H9 (cell line): ENCODE results near the gene MCL1. TPM values are rescaled to one million over a fixed set of nuclear protein-coding genes. Genes with fewer than 3 reads are reported as not detected.

Experiments
- DNase-seq: peaks from one replicate; pipeline ENCODE4 v3.0.0-alpha.2; 2017
- H2AFZ ChIP-seq: one replicate; pipeline ENCODE4 v1.6.1; 2013; ENCODE audit warnings: mild to moderate bottlenecking, low read length, control low read depth, moderate library complexity
- H2AK5ac ChIP-seq: 2 replicates; pipeline ENCODE4 v1.6.1; 2013; ENCODE audit warnings: low read length, control low read depth, mixed read lengths; ENCODE audit not compliant: insufficient read length
- H2BK120ac ChIP-seq: one replicate; pipeline ENCODE4 v1.6.1; 2013; ENCODE audit warnings: low read depth, mild to moderate bottlenecking, low read length, control low read depth, inconsistent platforms; ENCODE audit not compliant: poor library complexity, severe bottlenecking
- H2BK12ac ChIP-seq: 2 replicates; pipeline ENCODE4 v1.6.1; 2013; ENCODE audit warnings: low read length, control low read depth, mixed read lengths, low read depth; ENCODE audit not compliant: insufficient read length
- H2BK15ac ChIP-seq: 2 replicates; pipeline ENCODE4 v1.6.1; 2013; ENCODE audit warnings: low read depth, low read length, control low read depth
- H2BK20ac ChIP-seq: one replicate; pipeline ENCODE4 v1.6.1; 2013; ENCODE audit warnings: low read depth, mild to moderate bottlenecking, low read length, control low read depth, inconsistent platforms; ENCODE audit not compliant: poor library complexity, severe bottlenecking
- H2BK5ac ChIP-seq: 2 replicates; pipeline ENCODE4 v1.6.1; 2013; ENCODE audit warnings: low read length, control low read depth, mixed read lengths; ENCODE audit not compliant: insufficient read length
- H3K14ac ChIP-seq: 2 replicates; pipeline ENCODE4 v1.6.1; 2013; ENCODE audit warnings: low read length, control low read depth; ENCODE audit not compliant: insufficient read depth
- H3K18ac ChIP-seq: 2 replicates; pipeline ENCODE4 v1.6.1; 2013; ENCODE audit warnings: low read depth, mild to moderate bottlenecking, mixed read lengths, low read length, control low read depth; ENCODE audit not compliant: insufficient read length
- H3K23ac ChIP-seq: 2 replicates; pipeline ENCODE4 v1.6.1; 2013; ENCODE audit warnings: low read length, control low read depth, mixed read lengths, low read depth; ENCODE audit not compliant: insufficient read length
- H3K23me2 ChIP-seq: 2 replicates; pipeline ENCODE4 v1.6.1; 2013; ENCODE audit warnings: low read depth, mild to moderate bottlenecking, mixed read lengths, low read length, control low read depth; ENCODE audit not compliant: insufficient read length, poor library complexity, severe bottlenecking
- H3K27ac ChIP-seq: 2 replicates; pipeline ENCODE4 v1.5.1; 2013; ENCODE audit warnings: low read length, control low read depth, mixed read lengths, low read depth; ENCODE audit not compliant: insufficient read length
- H3K27me3 ChIP-seq: 2 replicates; pipeline ENCODE4 v1.6.1; 2013; ENCODE audit warnings: low read length, control low read depth, inconsistent platforms; ENCODE audit not compliant: insufficient read depth
- H3K4ac ChIP-seq: 2 replicates; pipeline ENCODE4 v1.6.1; 2013; ENCODE audit warnings: low read depth, mild to moderate bottlenecking, control low read depth, inconsistent platforms, low read length, moderate library complexity
- H3K4me1 ChIP-seq: 2 replicates; pipeline ENCODE4 v1.6.1; 2013; ENCODE audit warnings: low read length, control low read depth, inconsistent platforms; ENCODE audit not compliant: insufficient read depth
- H3K4me2 ChIP-seq: 2 replicates; pipeline ENCODE4 v1.6.1; 2013; ENCODE audit warnings: low read length, control low read depth, mixed read lengths; ENCODE audit not compliant: insufficient read length, insufficient read depth
- H3K56ac ChIP-seq: 2 replicates; pipeline ENCODE4 v1.6.1; 2013; ENCODE audit warnings: low read depth, mild to moderate bottlenecking, mixed read lengths, low read length, control low read depth; ENCODE audit not compliant: insufficient read length
- H3K79me1 ChIP-seq: 2 replicates; pipeline ENCODE4 v1.6.1; 2013; ENCODE audit warnings: low read depth, mild to moderate bottlenecking, moderate library complexity, low read length, control low read depth, inconsistent platforms; ENCODE audit not compliant: insufficient read depth, poor library complexity, severe bottlenecking
- H3K79me2 ChIP-seq: 2 replicates; pipeline ENCODE4 v1.6.1; 2013; ENCODE audit warnings: low read length, control low read depth, inconsistent platforms; ENCODE audit not compliant: insufficient read depth
- H3K9ac ChIP-seq: 2 replicates; pipeline ENCODE4 v1.6.1; 2013; ENCODE audit warnings: low read length, control low read depth, mixed read lengths; ENCODE audit not compliant: insufficient read length; ENCODE audit errors: extremely low read depth
- H3K9me3 ChIP-seq: one replicate; pipeline ENCODE4 v1.6.1; 2013; ENCODE audit warnings: low read depth, low read length, inconsistent platforms; ENCODE audit not compliant: control insufficient read depth
- H3T11ph ChIP-seq: one replicate; pipeline ENCODE4 v1.6.1; 2013; ENCODE audit warnings: mild to moderate bottlenecking, low read length, control low read depth, inconsistent platforms
- H4K20me1 ChIP-seq: one replicate; pipeline ENCODE4 v1.6.1; 2013; ENCODE audit not compliant: control insufficient read depth, insufficient read length, insufficient read depth
- H4K5ac ChIP-seq: 2 replicates; pipeline ENCODE4 v1.6.1; 2013; ENCODE audit warnings: low read depth, mild to moderate bottlenecking, mixed read lengths, low read length, control low read depth; ENCODE audit not compliant: insufficient read length
- H4K8ac ChIP-seq: replicated peaks from 2 replicates; pipeline ENCODE4 v1.6.1; 2013; ENCODE audit warnings: low read length, control low read depth, mixed read lengths, low read depth; ENCODE audit not compliant: insufficient read length
- H4K91ac ChIP-seq: 2 replicates; pipeline ENCODE4 v1.6.1; 2013; ENCODE audit warnings: low read depth, mild to moderate bottlenecking, moderate library complexity, mixed read lengths, low read length, control low read depth; ENCODE audit not compliant: insufficient read length
- H3K27ac Mint-ChIP-seq, 3 experiments: 2 replicates in 2 of 3; 3 replicates in 1 of 3; pipeline ENCODE4 v1.8.0; 2020 to 2021; ENCODE audit warnings: mixed read lengths in 3 of 3, mild to moderate bottlenecking in 1 of 3, moderate library complexity in 1 of 3
- H3K27me3 Mint-ChIP-seq: 2 replicates; pipeline ENCODE4 v1.8.0; 2021; ENCODE audit warnings: low read depth, mild to moderate bottlenecking, moderate library complexity, mixed read lengths
- H3K36me3 Mint-ChIP-seq, 3 experiments: 2 replicates in 2 of 3; 3 replicates in 1 of 3; pipeline ENCODE4 v1.8.0; 2020 to 2021; ENCODE audit warnings: low read depth in 3 of 3, mixed read lengths in 3 of 3; ENCODE audit not compliant: insufficient read depth in 1 of 3
- H3K4me1 Mint-ChIP-seq, 2 experiments: 2 replicates each; pipeline ENCODE4 v1.8.0; 2020; ENCODE audit warnings: mixed read lengths in 2 of 2
- H3K4me3 Mint-ChIP-seq, 2 experiments: 2 replicates in 1 of 2; 3 replicates in 1 of 2; pipeline ENCODE4 v1.8.0; 2020 to 2021; ENCODE audit warnings: mild to moderate bottlenecking in 2 of 2, mixed read lengths in 2 of 2, moderate library complexity in 1 of 2
- H3K9me3 Mint-ChIP-seq, 2 experiments: 2 replicates in 1 of 2; 3 replicates in 1 of 2; pipeline ENCODE4 v1.8.0; 2020; ENCODE audit warnings: mild to moderate bottlenecking in 2 of 2, mixed read lengths in 2 of 2, moderate library complexity in 1 of 2
- total RNA-seq: library from RNA; stranded (reverse); gene quantifications from 2 replicates; pipeline ENCODE4 v1.2.1, GENCODE V29; 2021
- TF ChIP-seq, protein P1 (sequence below): fragments of 200-600 bp; sonication (generic); conservative IDR thresholded peaks from 3 replicates; pipeline ENCODE4 v1.8.0; 2021; ENCODE audit warnings: antibody characterized with exemption, mild to moderate bottlenecking

Gene MCL1
- total RNA-seq, 1 experiment from 2014 or later = 247 TPM

DNA sequence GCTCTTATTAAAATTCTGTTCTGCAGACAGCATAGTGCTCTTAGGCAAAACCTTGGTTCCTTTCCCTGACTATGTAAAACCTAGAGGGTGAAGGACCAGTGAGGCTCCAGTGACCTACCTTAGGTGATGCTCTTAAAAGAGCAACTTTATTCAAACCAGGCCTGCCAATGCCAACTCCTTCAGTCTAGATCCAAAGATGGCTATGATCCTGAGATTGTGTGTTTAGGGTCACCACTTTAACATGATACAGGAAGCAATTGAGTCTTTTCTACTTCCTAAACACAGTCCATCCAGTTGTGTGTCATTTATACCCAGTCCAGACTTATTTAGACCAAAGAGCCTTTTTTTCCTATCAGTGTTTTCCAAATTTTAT, 10.8 kb downstream of the MCL1 start:
- Histone ChIP-seq H3K27me3 (no peaks in the 10 kb centered on the region), H2BK15ac (no peak overlapping the region), H3K4me2 (peak overlapping the region; percentile 63), H2AFZ (no peak overlapping the region), H4K20me1 (no peaks in the 10 kb centered on the region), H2BK20ac (no peak overlapping the region), H2AK5ac (peak overlapping the region; percentile 62), H4K91ac (no peak overlapping the region), H3K18ac (peak overlapping the region; percentile 64), H3K14ac (peak overlapping the region; percentile 21; the same call in 1 of the 2 replicates), H3K9me3 (no peaks in the 10 kb centered on the region), H3T11ph (peak overlapping the region; percentile 0), H3K4ac (no peak overlapping the region), H3K79me2 (peaks cover 4% of the 10 kb centered on the region; the same call in 1 of the 2 replicates), H3K9ac (peak overlapping the region; percentile 45), H3K4me1 (peaks cover 8% of the 10 kb centered on the region), H3K27ac (peak overlapping the region; percentile 99), H3K79me1 (peaks cover 4% of the 10 kb centered on the region), H4K5ac (peak overlapping the region; percentile 6), H2BK120ac (no peak overlapping the region), H2BK5ac (peak overlapping the region; percentile 27), H3K56ac (peak overlapping the region; percentile 6), H3K23ac (no peak overlapping the region), H3K23me2 (peaks cover 3% of the 10 kb centered on the region), H2BK12ac (peak overlapping the region; percentile 18), H4K8ac (peak overlapping the region; percentile 40)
- TF ChIP-seq, protein P1, sequence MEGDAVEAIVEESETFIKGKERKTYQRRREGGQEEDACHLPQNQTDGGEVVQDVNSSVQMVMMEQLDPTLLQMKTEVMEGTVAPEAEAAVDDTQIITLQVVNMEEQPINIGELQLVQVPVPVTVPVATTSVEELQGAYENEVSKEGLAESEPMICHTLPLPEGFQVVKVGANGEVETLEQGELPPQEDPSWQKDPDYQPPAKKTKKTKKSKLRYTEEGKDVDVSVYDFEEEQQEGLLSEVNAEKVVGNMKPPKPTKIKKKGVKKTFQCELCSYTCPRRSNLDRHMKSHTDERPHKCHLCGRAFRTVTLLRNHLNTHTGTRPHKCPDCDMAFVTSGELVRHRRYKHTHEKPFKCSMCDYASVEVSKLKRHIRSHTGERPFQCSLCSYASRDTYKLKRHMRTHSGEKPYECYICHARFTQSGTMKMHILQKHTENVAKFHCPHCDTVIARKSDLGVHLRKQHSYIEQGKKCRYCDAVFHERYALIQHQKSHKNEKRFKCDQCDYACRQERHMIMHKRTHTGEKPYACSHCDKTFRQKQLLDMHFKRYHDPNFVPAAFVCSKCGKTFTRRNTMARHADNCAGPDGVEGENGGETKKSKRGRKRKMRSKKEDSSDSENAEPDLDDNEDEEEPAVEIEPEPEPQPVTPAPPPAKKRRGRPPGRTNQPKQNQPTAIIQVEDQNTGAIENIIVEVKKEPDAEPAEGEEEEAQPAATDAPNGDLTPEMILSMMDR = no peak
- Mint-ChIP-seq H3K27me3 (no peaks in the 10 kb centered on the region; the same call in 1 of the 2 replicates), H3K4me3 (peak overlapping the region; percentile 54 to 70), H3K36me3 (peaks cover 25 to 35% (median 25%) of the 10 kb centered on the region in 3 experiments), H3K27ac (peak overlapping the region; percentile 96 to 100 (median 99)), H3K4me1 (peaks cover 55 to 66% of the 10 kb centered on the region in 2 experiments), H3K9me3 (no peaks in the 10 kb centered on the region; a peak in 3 of 5 replicates)
- DNase-seq = no peak
